Breast epithelium (tissue), 3 donors: ENCODE data around the gene PC.

ENCODE experiments used
- CTCF ChIP-seq, 3 donors: fragments of 450-650 bp; IDR thresholded peaks; one replicate each; pipeline ENCODE4 v1.5.1; 2016 to 2017; ENCODE audit warnings: antibody characterized with exemption in 3 of 3, mild to moderate bottlenecking in 3 of 3, moderate library complexity in 3 of 3
- POLR2A ChIP-seq: fragments of 450-650 bp; IDR thresholded peaks from one replicate; pipeline ENCODE4 v1.6.1; 2016; ENCODE audit warnings: antibody characterized with exemption, mild to moderate bottlenecking, moderate library complexity
- POLR2AphosphoS5 ChIP-seq, 3 donors: sonication (generic); formaldehyde crosslinking; IDR thresholded peaks; one replicate each; pipeline ENCODE4 v1.6.1; 2017; ENCODE audit warnings: antibody characterized with exemption in 3 of 3

DNA sequence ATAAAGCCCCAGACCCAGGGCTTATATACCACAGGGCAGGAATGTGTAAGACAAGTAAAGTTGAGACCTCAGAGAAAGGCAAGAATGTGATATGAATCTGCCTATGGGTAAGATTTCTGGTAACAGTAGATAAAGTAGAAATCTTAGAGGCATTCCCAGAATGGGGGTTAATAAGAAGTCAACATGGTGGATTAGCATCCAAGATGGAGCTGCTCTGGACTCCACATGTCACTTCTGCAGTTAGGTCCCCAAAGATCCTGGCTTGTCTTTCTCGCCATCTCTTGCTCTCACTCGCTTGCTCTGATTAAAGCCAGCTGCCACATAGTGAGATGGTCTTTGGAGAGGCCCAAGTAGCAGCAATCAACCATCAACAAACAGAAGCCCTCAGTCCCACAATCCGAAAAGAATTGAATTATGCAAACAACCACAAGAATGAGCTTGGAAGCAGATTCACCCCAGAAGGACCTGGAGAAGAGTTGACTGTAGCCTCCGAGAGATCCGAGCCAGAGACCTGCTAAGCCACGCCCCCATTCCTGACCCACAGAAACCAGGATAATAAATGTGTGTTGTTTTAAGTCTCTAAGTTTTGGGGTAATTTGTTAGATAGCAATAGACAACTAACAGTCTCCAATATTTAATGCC, 11.5 kb upstream of the PC start:
- no peak for TF ChIP-seq POLR2AphosphoS5 (IDR thresholded peaks at IDR 0.05)
- no peak for TF ChIP-seq CTCF (IDR thresholded peaks at IDR 0.05)
- no peak for TF ChIP-seq POLR2A
